Tongue (tissue), 3 donors: ENCODE measurements around the gene RAB11FIP3. TPM values are rescaled to one million over a fixed set of nuclear protein-coding genes. Genes with fewer than 3 reads are reported as not detected.

Experiments used
- DNase-seq: peaks from one replicate; pipeline ENCODE4 v3.0.0-alpha.2; 2015
- small RNA-seq: library from RNA; depleted of rRNA; stranded (forward); fragments of <200 nt; gene quantifications from one replicate; pipeline ENCODE3, GENCODE V24; 2014; ENCODE audit warnings: low replicate concordance
- total RNA-seq: library from RNA; depleted of rRNA; stranded (reverse); fragments of >200 nt; gene quantifications from one replicate; pipeline ENCODE4 v1.2.3, GENCODE V29; 2014

The RAB11FIP3 gene
- total RNA-seq, 1 donor from 2014 or later, result 39.2 TPM

DNA sequence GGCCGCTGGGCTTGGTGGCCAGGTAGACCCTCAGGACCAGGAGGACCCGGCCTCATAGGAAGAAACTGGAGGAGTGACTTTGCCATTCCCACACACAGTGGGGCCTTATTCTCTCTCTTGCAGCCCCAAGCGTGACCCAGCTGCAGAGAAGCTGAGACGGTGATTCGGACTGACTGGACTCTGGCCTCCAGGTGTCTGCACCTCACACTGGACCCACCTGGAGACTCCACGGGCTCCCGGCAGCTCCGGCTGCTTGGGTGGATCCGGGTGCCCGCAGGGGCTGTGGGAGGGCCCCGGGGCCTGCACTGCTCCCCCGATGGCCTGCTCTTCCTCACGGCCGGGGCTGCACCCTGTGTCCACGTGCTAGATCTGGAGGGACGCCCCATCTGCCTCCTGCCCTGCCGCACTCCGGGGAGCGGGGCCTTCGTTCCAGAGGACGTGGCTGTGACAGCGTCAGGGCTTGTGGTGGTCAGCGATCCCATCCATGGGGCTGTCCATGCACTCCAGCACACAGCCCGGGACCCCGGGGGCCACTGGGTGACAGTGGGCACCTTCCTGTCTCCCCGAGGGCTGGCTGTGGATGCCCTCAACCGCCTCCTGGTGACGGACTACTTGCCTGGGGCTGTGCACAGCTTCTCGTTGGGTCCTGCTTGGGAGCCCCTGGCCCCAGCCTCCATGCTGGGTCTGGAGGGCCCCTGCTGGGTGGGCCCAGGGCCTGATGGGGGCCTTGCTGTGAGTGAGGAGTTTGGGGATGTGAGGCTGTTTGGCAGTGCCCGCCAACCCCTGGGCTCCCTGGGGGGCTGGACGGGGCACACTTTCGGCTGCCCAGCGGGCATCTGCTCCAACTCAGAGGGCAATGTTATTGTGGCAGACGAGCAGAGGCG is 142.2 kb downstream of the RAB11FIP3 start:
- DNase-seq, result no peak

- no peak for DNase-seq
Observed at GRCh38 chr16:568401-569258, 143.2 kb downstream of the RAB11FIP3 start.

DNA sequence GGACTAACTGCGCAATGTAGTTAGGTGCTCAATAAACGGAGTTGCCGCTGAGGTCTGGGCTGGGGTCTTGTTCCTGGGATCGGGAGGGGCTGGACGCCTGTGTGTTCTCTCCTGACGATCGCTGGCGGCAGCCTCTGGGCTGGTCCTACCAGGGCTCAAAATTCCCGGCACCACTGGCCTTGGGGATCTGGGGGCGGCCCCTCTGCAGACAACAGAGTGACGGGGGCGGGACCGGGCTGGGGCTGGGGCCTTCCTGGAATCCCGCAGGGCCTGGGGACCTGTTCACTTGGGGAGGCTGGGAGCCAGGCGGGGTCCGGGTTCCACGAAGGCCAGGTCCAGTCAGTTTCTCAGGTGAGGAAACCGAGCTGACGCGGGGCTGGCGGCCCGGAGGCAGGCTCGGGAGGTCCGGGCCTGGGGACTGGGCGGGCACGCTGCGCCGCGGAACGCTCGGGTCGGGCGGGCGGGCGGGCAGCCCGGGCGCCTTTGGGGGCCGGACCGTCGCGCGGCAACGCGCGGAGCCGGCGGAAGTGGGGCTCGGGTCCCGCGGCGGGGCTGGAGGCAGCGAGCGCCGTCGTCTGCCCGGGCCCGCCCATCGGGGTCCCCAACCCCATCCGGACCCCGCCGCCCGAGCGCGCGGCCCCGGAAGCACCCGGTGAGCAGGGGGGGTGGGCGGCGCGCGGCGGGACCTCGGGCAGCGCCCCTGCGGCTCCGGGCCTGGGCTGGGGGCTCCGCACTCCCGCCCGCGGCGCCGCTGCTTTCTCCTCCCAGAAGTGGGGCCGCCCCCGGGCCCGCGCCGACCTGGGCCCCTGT is 144.2 kb downstream of the RAB11FIP3 start, which contains the start of gene PIGQ:
Gene PIGQ (plus strand): TSS at position 524 of the 810 bp plus-strand sequence. CDS start 4,107 bp downstream, outside the sequence.
- DNase-seq, result peak; percentile 75

Small RNA genes lying within 50 kb of the gene (small RNA-seq; reads per million reads assigned to genes)
- 1.2 reads per million, percentile 87 among the genes with 10 or more reads in this experiment for gene MIR3176
- gene MIR5587, result not detected
- not detected for gene RF00019
- not detected for gene Z98883.1

Other genes with a start within 250 kb of the RAB11FIP3 start
- 357 TPM for gene HBA1, start 249.0 kb upstream of the RAB11FIP3 start, total RNA-seq
- gene HBQ1, start 245.2 kb upstream of the RAB11FIP3 start, total RNA-seq, result not detected
- 60.5 TPM for gene LUC7L, start 196.2 kb upstream of the RAB11FIP3 start, total RNA-seq
- gene FAM234A, start 190.8 kb upstream of the RAB11FIP3 start, total RNA-seq, result 92.7 TPM
- gene RGS11, start 149.7 kb upstream of the RAB11FIP3 start, total RNA-seq, result 2.3 TPM
- gene ARHGDIG, start 145.1 kb upstream of the RAB11FIP3 start, total RNA-seq, result 1.7 TPM
- 2.7 TPM for gene PDIA2, start 142.5 kb upstream of the RAB11FIP3 start, total RNA-seq
- 18.3 TPM for gene AXIN1, start 72.9 kb upstream of the RAB11FIP3 start, total RNA-seq
- gene MRPL28, start 55.1 kb upstream of the RAB11FIP3 start, total RNA-seq, result 41.7 TPM
- 29.6 TPM for gene PGAP6, start 43.7 kb upstream of the RAB11FIP3 start, total RNA-seq
- 22.8 TPM for gene NME4, start 28.4 kb upstream of the RAB11FIP3 start, total RNA-seq
- gene DECR2, start 23.8 kb upstream of the RAB11FIP3 start, total RNA-seq, result 14.1 TPM
- 23.7 TPM for gene CAPN15, start 102.1 kb downstream of the RAB11FIP3 start, total RNA-seq
- gene PRR35, start 134.7 kb downstream of the RAB11FIP3 start, total RNA-seq, result not detected
- 0.41 TPM for gene NHLRC4, start 141.4 kb downstream of the RAB11FIP3 start, total RNA-seq
- gene PIGQ, start 144.3 kb downstream of the RAB11FIP3 start, total RNA-seq, result 9.9 TPM
- gene RAB40C, start 164.4 kb downstream of the RAB11FIP3 start, total RNA-seq, result 18.2 TPM
- gene WFIKKN1, start 205.3 kb downstream of the RAB11FIP3 start, total RNA-seq, result not detected
- gene METTL26, start 210.7 kb downstream of the RAB11FIP3 start, total RNA-seq, result 36.6 TPM
- 19.7 TPM for gene MCRIP2, start 216.2 kb downstream of the RAB11FIP3 start, total RNA-seq
- 17.1 TPM for gene WDR90, start 223.7 kb downstream of the RAB11FIP3 start, total RNA-seq
- 34.8 TPM for gene RHOT2, start 242.5 kb downstream of the RAB11FIP3 start, total RNA-seq